Measurements from ENCODE around the gene LDHA. TPM values are rescaled to one million over a fixed set of nuclear protein-coding genes. Genes with fewer than 3 reads are reported as not detected.

The LDHA gene
- 119 TPM for total RNA-seq

GRCh38 chr11:18394275-18394927, at the start of gene LDHA:
TSS of gene LDHA (plus strand) at chr11:18394563. CDS start at chr11:18396843, 2,280 bp downstream.
- DNase-seq = peak; percentile 93

DNA sequence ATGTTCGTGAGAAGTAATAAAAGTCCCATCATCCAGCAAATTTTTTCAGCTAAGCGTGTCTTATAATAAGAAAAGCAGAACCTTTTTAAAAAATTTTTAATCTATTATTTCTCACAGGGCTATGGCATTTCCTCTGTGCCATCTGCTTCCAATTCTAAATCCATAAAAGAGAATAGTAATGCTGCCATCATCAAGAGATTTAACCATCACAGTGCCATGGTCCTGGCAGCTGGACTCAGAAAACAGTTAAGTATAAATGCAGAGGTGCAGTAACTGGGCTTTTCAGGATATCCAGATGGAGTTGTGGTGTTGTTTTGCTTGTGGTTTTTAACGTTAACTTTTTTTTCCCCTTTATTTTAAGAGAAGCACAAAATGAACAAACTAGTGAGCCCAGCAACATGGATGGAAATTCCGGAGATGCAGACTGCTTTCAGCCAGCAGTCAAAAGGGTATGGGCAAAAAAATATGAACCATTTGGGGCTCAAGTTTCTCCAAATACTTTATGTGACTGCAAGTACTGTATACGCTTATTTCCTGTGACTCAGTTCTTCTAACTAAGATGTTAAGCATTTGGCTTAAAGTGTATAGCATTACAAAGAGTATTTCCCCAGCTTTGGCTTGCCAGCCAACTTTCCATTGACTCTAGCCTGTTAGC, 46.8 kb upstream of the LDHA start:
- DNase-seq = no peak

DNA sequence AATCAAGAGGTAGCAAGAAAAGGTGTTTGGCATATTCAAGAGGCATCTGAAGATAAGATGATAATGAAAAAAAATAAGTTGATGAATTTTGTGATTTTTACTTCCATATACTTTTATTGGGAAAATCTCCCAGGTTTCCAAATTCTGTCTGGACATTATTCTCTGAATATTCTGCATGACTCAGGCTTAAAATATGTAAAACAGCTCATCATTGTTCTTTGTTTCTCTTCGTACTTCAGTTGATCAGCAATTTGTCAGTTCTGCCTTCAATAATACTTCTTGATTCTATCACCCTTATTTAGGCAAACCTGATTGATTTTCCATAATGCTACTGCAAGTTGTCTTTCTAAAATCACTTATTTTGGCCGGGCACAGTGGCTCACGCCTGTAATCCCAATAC, 41.8 kb upstream of the LDHA start:
- no peak for DNase-seq

GRCh38 chr11:18358646-18359045, 35.7 kb upstream of the LDHA start:
- DNase-seq = no peak

DNA sequence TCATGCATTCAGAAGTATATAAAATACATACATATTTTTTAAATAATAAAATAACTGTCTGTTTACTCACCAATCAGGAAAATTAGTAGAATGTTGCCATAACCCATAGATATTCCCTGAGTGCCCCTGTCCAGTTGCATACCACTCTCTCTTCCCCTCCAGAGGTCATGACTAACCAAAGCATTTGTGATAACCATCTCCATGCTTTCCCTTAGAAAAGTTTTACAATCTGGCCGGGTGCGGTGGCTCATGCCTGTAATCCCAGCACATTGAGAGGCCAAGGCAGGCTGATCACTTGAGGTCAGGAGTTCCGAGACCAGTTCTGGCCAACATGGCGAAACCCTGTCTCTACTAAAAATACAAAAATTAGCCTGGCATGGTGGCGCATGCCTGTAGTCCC, 33.2 kb upstream of the LDHA start:
- DNase-seq = no peak

- DNase-seq = no peak
Measured at GRCh38 chr11:18364495-18365073, 29.8 kb upstream of the LDHA start.

DNA sequence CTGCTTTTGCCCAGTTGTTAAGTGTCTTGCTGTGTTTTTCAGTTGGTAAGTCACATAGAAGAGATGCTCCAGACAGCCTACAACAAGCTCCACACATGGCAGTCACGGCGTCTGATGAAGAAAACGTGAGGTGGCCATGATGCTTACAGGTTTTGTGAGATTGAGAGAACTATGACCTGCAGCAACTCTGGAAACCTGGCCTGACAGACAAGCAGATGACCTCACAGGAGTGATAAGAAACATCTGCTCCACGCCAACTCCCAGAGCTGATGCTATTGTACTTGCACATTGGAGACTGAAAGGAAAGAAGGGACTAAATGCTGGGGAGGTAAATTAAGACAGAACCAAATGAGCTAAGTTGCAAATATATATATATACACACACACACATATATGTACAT, 28.6 kb upstream of the LDHA start:
- DNase-seq = no peak

- no peak for DNase-seq
Measured at GRCh38 chr11:18366286-18366685, 28.1 kb upstream of the LDHA start.

GRCh38 chr11:18367431-18367830, 26.9 kb upstream of the LDHA start:
- no peak for DNase-seq

DNA sequence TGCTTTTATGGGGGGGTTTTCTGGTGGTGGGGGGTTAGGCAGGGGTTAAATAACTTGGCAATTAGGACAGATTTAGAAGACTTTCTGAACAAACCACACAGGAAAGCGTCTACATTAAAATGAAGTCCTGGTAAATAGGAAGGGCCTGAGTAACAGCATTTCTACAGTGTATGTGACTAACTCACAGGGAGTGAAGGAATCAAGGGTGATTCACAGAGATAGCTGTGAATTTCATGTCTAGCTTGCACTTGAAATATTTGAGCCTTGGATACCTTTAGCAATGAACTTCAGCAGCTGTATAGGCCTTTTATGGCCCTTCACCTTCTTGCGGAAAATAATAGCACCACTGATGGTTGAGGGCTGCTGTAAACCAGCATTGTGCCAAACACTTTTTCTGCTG, 26.1 kb upstream of the LDHA start:
- no peak for DNase-seq

DNA sequence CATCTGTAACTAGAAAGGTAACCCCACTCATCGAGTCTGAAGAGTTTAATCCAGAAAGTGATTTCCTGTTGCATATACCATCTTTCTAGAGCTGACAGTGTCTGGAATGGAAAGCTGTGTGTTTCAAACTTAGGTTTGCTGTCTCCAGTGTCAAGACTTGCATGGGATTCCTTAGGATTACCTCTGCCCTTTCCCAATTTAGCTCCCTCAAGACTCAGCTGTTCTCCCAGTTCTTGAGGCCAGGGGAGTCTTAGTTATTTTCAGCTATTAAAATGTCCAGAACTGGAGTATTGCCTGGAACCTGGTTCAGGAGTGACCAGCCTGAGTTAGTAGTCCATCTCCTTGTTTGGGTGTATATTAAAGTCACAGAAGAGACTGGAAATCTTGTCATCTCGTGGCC, 25.0 kb upstream of the LDHA start:
- no peak for DNase-seq

GRCh38 chr11:18371279-18371678, 23.1 kb upstream of the LDHA start:
- no peak for DNase-seq

DNA sequence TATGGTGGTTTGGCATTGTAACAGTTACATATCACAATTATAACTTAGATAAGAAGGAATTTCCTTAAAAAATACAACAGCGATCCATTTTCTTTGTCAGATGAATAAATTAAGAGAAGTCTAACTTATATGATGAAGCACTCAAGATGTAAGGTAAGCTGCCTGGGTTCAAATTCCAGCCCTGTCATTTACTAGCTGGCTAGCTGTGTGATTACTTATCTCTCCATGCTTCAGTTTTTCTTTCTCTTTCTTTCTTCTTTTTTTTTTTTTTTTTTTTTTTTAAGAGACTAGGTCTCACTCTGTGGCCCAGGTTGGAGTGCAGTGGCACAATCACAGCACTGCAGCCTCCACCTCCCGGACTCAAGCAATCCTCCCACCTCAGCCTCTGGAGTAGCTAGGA, 22.2 kb upstream of the LDHA start:
- no peak for DNase-seq

GRCh38 chr11:18374956-18375355, 19.4 kb upstream of the LDHA start:
- DNase-seq = no peak

DNA sequence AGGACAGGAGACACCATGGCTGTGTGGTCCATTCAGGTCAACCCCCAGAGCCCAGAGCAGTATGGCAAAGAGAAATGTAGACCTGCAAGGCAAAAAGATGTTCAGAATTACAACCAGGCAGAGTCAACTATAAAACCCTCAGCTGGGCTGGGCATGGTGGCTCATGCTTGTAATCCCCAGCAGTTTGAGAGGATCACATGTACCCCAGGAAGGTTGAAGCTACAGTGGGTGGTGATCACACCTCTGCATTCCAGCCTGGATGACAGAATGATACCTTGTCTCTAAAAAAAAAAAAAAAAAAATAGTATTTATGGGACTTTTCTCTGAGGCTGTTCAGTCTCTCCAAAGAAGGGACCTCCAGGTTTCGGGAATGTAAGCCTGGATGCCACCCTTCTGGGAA, 18.4 kb upstream of the LDHA start:
- no peak for DNase-seq

DNA sequence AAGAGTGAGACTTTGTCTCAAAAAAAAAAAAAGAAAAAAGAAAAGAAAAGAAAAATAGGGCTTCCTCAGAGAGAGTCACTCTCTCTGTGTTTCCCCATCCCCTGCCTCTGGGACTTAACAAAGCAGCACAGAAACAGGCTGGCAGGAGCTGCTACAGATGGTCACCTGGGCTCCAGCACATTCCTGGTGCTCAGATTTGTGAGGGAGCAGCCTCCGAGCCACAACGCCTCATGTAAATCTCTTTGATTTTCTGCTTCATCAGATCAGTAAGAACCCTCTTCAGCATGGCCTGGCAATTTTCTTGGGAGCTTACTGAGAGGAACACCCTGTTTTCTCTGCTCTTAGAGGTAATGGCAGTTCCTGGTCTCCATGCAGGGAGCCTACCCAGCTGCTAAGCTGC, 15.2 kb upstream of the LDHA start:
- DNase-seq = no peak

DNA sequence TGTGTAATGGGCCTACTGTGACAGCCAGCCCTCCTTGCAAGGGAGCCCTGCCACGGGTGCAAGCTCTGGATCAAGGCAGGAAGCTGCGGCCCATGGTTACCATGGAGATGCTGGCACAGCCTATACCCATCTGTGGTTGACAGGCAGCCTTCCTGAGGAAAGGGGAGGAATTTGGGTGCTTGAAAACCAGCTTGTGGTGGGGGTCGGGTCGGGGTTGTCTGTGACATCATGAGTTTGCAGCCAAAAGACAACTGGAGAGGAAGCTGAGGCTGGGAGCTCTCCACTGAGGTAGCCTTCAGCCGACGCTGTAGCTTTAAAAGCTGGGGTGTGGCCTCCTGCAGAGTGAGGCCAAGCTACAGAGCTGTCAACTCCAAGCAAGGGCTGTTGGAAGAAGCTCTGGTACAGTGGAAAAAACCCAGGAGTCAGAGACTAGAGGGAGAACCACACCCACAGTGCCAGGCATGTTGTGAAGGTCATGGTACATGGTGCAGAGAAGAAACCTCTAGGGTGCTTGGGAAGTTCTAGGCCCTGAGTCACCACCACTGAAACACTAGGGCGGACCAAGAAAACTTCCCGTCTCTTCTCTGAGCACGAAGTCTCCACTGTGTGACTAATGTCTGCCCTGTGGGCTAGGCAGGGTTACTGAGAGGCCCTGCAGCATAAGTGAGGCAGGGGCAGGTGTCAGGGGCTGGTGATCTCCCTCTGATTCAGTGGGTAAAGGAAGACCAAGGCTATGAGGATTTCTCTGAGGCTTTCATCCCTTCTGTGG, 10.8 kb upstream of the LDHA start:
- DNase-seq = peak; percentile 56

GRCh38 chr11:18384157-18384641, 10.2 kb upstream of the LDHA start:
- no peak for DNase-seq

DNA sequence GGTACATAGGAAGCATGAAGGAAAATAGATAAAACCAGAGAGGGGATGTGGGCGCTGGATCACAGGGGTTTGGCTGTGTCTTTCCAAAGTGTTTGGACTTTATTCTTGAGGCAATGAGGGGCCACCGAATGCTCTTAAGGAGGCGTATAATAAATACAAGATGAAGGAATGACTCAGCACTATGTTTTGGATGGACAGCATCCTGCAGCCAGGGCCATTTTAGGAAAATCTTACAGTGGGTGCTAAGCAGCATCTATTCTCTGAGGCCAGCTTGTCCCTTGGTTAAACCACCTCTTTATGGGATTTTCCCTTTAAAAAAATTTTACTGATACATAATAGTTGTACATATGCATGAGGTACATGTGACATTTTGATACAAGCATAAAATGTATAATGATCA, 4.3 kb upstream of the LDHA start:
- DNase-seq = no peak

DNA sequence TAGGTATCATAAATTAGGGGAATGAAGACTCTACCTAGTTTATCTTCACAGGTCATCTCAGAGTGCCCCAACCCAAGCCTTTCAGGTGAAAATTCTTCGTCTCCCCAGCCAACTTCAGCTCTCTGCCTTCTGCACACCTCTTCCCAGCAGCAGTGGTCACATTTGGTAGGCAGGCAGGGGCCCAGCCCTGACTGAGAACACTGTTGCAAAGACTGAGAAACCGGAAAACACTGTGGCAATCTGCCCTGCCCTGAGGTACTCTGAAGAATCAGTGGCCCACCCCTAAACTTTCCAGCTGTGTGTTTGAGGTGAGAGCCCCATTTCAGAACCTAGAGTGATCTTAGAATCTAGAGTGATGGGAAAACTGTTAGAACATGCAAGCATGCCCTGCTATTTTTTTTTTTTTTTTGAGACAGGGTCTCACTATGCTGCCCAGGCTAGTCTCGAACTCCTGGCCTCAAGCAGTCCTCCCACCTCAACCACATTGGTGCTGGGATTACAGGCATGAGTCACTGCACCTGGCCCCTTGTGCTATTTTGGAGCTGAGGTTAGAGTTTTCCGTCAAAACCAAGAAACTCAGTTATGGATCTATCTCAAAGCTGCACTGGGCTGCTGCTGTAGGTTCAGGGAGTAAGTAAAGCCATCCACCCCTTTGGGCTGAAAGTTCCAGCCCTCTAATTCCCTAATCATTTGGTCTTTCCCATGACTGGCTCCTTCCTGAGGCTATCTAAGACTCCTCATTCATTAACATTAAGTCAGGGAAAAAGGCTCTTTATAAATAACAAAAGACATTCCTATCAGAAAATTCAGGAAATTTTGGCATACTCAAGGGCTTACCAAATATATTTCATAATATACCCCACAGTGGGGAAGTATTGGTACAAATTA, 1.7 kb upstream of the LDHA start:
- no peak for DNase-seq

DNA sequence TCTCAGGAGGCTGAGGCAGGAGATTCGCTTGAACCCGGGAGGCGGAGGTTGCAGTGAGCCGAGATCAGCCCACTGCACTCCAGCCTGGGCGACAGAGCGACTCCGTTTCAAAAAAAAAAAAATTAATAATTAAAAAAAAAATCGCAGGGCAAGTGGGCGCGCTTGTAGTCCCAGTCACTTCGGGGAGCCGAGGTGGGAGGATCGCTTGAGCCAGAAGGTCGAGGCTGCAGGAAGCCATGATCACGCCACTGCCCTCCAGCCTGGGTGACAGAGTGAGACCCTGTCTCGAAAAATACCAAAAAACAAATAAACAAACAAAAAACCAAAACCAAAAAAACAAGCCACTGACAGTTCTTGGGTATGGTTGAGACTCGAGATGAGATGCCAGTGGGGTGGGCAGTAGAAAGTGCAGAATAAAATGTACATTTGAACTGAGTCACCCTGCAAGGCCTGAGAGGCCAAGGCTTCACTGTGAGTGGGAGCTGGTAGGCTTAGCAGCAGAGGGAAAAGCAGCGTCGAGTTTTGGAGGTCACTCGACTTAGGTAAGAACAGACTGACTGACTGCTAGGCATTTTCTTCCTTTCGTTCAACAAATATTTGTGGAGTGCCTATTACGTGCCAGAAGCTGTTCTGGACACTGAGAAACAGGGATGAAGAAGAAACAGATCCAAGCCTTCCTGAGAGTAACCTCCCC, 635 bp upstream of the LDHA start:
- no peak for DNase-seq
